OCI-LY3 (cell line): ENCODE data around the gene SULT2B1.

Source experiments
- CTCF ChIP-seq: fragments of 200-600, 300-600 bp; sonication (generic); IDR thresholded peaks from 2 replicates; pipeline ENCODE4 v1.5.1; 2014; ENCODE audit warnings: antibody characterized with exemption, low read length, low read depth
- EZH2phosphoT487 ChIP-seq: fragments of 200-600 bp; shearing (Covaris generic); IDR thresholded peaks from 2 replicates; pipeline ENCODE4 v1.6.1; 2018; ENCODE audit warnings: antibody characterized with exemption, mixed run types, low read depth

- TF ChIP-seq CTCF (no peak), EZH2phosphoT487 (no peak)
These were observed 75.4 kb downstream of the SULT2B1 start for GRCh38 chr19:48627201-48627864.
